Measurements from ENCODE around the gene BOK. TPM values are rescaled to one million over a fixed set of nuclear protein-coding genes. Genes with fewer than 3 reads are reported as not detected.

Gene BOK
- total RNA-seq, 6 experiments from 2014 or later, result 50.1 to 119 (median 90.5) TPM

- Histone ChIP-seq H3K27me3 (no peaks in the 10 kb centered on the region), H3K4me1 (no peaks in the 10 kb centered on the region), H3K27ac (no peak overlapping the region), H3K4me3 (no peak overlapping the region), H3K9me3 (no peaks in the 10 kb centered on the region), H3K36me3 (peaks cover 0 to 26% (median 6%) of the 10 kb centered on the region in 4 donors)
- TF ChIP-seq CTCF (IDR thresholded peaks at IDR 0.05), result peak; percentile 28 to 52 (median 43)
- no peak for TF ChIP-seq POLR2A (IDR thresholded peaks at IDR 0.05)
- intact Hi-C loops (cut with DNase I), result no loop called here
- no CpG with 5 or more reads among the region's 1 CpG for WGBS (ENCODE audit: insufficient coverage, low coverage, low lambda C conversion rate, missing lambda C conversion rate)
- no peak for DNase-seq
- peak; percentile 72 to 84 (median 78) for ATAC-seq
These were observed 39.9 kb downstream of the BOK start for GRCh38 chr2:241598487-241598886.

- Histone ChIP-seq H3K36me3 (peaks cover 0 to 28% (median 6%) of the 10 kb centered on the region in 4 donors), H3K27me3 (no peaks in the 10 kb centered on the region), H3K4me1 (no peaks in the 10 kb centered on the region), H3K27ac (no peak overlapping the region), H3K4me3 (no peak overlapping the region), H3K9me3 (no peaks in the 10 kb centered on the region)
- intact Hi-C loops (cut with DNase I), result no loop called here
- TF ChIP-seq POLR2A (IDR thresholded peaks at IDR 0.05) (no peak), CTCF (IDR thresholded peaks at IDR 0.05) (no peak)
- ATAC-seq, result no peak
- no peak for DNase-seq
- 62% methylated on average over 5 of the region's 6 CpGs for WGBS (ENCODE audit: insufficient coverage, low coverage, low lambda C conversion rate, missing lambda C conversion rate)
These were observed 41.1 kb downstream of the BOK start for GRCh38 chr2:241599615-241600014.

- H3K27me3 ChIP-seq, result no peaks in the 10 kb centered on the region
- H3K9me3 ChIP-seq, result no peaks in the 10 kb centered on the region
- no peak for DNase-seq
- H3K4me3 ChIP-seq, result no peak overlapping the region
- H3K27ac ChIP-seq, result no peak overlapping the region
- H3K4me1 ChIP-seq, result no peaks in the 10 kb centered on the region
- no peak for TF ChIP-seq CTCF (IDR thresholded peaks at IDR 0.05)
- no peak for TF ChIP-seq POLR2A (IDR thresholded peaks at IDR 0.05)
- no peak for ATAC-seq
- intact Hi-C loops (cut with DNase I), result no loop called here
- no CpG with 5 or more reads among the region's 13 CpGs for WGBS (ENCODE audit: insufficient coverage, low coverage, low lambda C conversion rate, missing lambda C conversion rate)
- H3K36me3 ChIP-seq, result peaks cover 0 to 45% (median 4%) of the 10 kb centered on the region in 4 donors
These were observed 43.3 kb downstream of the BOK start for GRCh38 chr2:241601841-241602240.

GRCh38 chr2:241602720-241603119 lies 44.2 kb downstream of the BOK start:
- Histone ChIP-seq H3K4me3 (no peak overlapping the region), H3K27me3 (no peaks in the 10 kb centered on the region), H3K27ac (no peak overlapping the region), H3K36me3 (peaks cover 0 to 45% (median 4%) of the 10 kb centered on the region in 4 donors), H3K9me3 (no peaks in the 10 kb centered on the region), H3K4me1 (no peaks in the 10 kb centered on the region)
- peak in 1 of 4 donors; percentile 25 for ATAC-seq
- TF ChIP-seq POLR2A (IDR thresholded peaks at IDR 0.05) (no peak), CTCF (IDR thresholded peaks at IDR 0.05) (no peak)
- no peak for DNase-seq
- WGBS (ENCODE audit: insufficient coverage, low coverage, low lambda C conversion rate, missing lambda C conversion rate), result 97% methylated on average over 7 of the region's 17 CpGs
- intact Hi-C loops (cut with DNase I), result no loop called here

GRCh38 chr2:241603686-241604085 lies 45.1 kb downstream of the BOK start:
- ATAC-seq (no peak), DNase-seq (no peak)
- H3K27me3 ChIP-seq, result no peaks in the 10 kb centered on the region
- no peak overlapping the region for H3K4me3 ChIP-seq
- H3K36me3 ChIP-seq, result peaks cover 0 to 45% (median 4%) of the 10 kb centered on the region in 4 donors
- H3K9me3 ChIP-seq, result no peaks in the 10 kb centered on the region
- intact Hi-C loops (cut with DNase I), result no loop called here
- WGBS (ENCODE audit: insufficient coverage, low coverage, low lambda C conversion rate, missing lambda C conversion rate), result 74% methylated on average over 5 of the region's 5 CpGs
- H3K27ac ChIP-seq, result no peak overlapping the region
- no peaks in the 10 kb centered on the region for H3K4me1 ChIP-seq
- no peak for TF ChIP-seq CTCF (IDR thresholded peaks at IDR 0.05)
- no peak for TF ChIP-seq POLR2A (IDR thresholded peaks at IDR 0.05)
